Gastroesophageal sphincter (tissue), 4 donors: ENCODE measurements around the gene SF3A1. TPM values are rescaled to one million over a fixed set of nuclear protein-coding genes. Genes with fewer than 3 reads are reported as not detected.

ENCODE experiments used
- ATAC-seq: fragments of 150-250 bp; one replicate; pipeline ENCODE4 v1.9.1; 2016; ENCODE audit warnings: mild to moderate bottlenecking, moderate library complexity
- H3K27ac ChIP-seq, 4 donors: fragments of 200-600 bp; sonication (generic) in 3 of 4; 1 replicate in 3 of 4; 2 replicates in 1 of 4; pipeline ENCODE4 v1.5.1; 2016 to 2019
- H3K27me3 ChIP-seq: fragments of 200-600 bp; sonication (generic); one replicate; pipeline ENCODE4 v1.5.1; 2019
- H3K36me3 ChIP-seq, 2 donors: fragments of 200-600 bp; sonication (generic); one replicate each; pipeline ENCODE4 v1.5.1; 2019; ENCODE audit warnings: control low read depth in 1 of 2
- H3K4me1 ChIP-seq, 3 donors: fragments of 200-600 bp; sonication (generic); 1 replicate in 2 of 3; 2 replicates in 1 of 3; pipeline ENCODE4 v1.5.1; 2016 to 2019; ENCODE audit warnings: control low read depth in 2 of 3
- H3K4me3 ChIP-seq, 2 donors: fragments of 200-600 bp; sonication (generic); one replicate each; pipeline ENCODE4 v1.5.1; 2019; ENCODE audit warnings: mild to moderate bottlenecking in 1 of 2, moderate library complexity in 1 of 2
- H3K9me3 ChIP-seq, 3 donors: fragments of 200-600 bp; sonication (generic); one replicate each; pipeline ENCODE4 v1.5.1; 2017 to 2019; ENCODE audit warnings: control low read depth in 2 of 3
- EP300 ChIP-seq: sonication (generic); formaldehyde crosslinking; IDR thresholded peaks from one replicate; pipeline ENCODE4 v1.6.1; 2017; ENCODE audit warnings: antibody characterized with exemption, mild to moderate bottlenecking
- POLR2A ChIP-seq, 2 donors: fragments of 450-650 bp; IDR thresholded peaks; one replicate each; pipeline ENCODE4 v1.6.1; 2017; ENCODE audit warnings: antibody characterized with exemption in 2 of 2, mild to moderate bottlenecking in 2 of 2, moderate library complexity in 1 of 2
- POLR2AphosphoS5 ChIP-seq: sonication (generic); formaldehyde crosslinking; IDR thresholded peaks from one replicate; pipeline ENCODE4 v1.6.1; 2017; ENCODE audit warnings: antibody characterized with exemption
- WGBS, 2 donors: methylation state at CpG; one replicate each; pipeline ENCODE4 v1.1.5; 2018; ENCODE audit warnings: low coverage in 1 of 2; 5-methylcytosine and 5-hydroxymethylcytosine counted together
- total RNA-seq, 4 donors: library from RNA; depleted of rRNA; stranded (reverse); fragments of >200 nt; gene quantifications; one replicate each; pipeline ENCODE4 v1.1.0, GENCODE V29; 2016
- TF ChIP-seq, protein P1 (sequence below), 4 experiments: fragments of 200-600 bp in 2 of 4; fragments of 450-650 bp in 2 of 4; sonication (generic) in 1 of 4; IDR thresholded peaks; one replicate each; pipeline ENCODE4 v1.5.1; 2017 to 2019; ENCODE audit warnings: antibody characterized with exemption in 4 of 4, mild to moderate bottlenecking in 2 of 4, moderate library complexity in 2 of 4

The SF3A1 gene
- total RNA-seq, 4 donors from 2014 or later, result 46.1 to 80.8 (median 63.7) TPM

GRCh38 chr22:30371321-30371720, 14.6 kb upstream of the SF3A1 start:
- no peak overlapping the region for H3K4me3 ChIP-seq
- H3K36me3 ChIP-seq, result peaks cover 0 to 11% of the 10 kb centered on the region in 2 donors
- TF ChIP-seq POLR2A (IDR thresholded peaks at IDR 0.05) (no peak), EP300 (no peak), POLR2AphosphoS5 (no peak)
- TF ChIP-seq, protein P1, sequence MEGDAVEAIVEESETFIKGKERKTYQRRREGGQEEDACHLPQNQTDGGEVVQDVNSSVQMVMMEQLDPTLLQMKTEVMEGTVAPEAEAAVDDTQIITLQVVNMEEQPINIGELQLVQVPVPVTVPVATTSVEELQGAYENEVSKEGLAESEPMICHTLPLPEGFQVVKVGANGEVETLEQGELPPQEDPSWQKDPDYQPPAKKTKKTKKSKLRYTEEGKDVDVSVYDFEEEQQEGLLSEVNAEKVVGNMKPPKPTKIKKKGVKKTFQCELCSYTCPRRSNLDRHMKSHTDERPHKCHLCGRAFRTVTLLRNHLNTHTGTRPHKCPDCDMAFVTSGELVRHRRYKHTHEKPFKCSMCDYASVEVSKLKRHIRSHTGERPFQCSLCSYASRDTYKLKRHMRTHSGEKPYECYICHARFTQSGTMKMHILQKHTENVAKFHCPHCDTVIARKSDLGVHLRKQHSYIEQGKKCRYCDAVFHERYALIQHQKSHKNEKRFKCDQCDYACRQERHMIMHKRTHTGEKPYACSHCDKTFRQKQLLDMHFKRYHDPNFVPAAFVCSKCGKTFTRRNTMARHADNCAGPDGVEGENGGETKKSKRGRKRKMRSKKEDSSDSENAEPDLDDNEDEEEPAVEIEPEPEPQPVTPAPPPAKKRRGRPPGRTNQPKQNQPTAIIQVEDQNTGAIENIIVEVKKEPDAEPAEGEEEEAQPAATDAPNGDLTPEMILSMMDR (IDR thresholded peaks at IDR 0.05), result no peak
- H3K27ac ChIP-seq, result no peak overlapping the region
- ATAC-seq, result no peak
- no peaks in the 10 kb centered on the region for H3K27me3 ChIP-seq
- H3K9me3 ChIP-seq, result no peaks in the 10 kb centered on the region
- no CpG with 5 or more reads among the region's 9 CpGs for WGBS, 2 donors
- no peaks in the 10 kb centered on the region for H3K4me1 ChIP-seq

DNA sequence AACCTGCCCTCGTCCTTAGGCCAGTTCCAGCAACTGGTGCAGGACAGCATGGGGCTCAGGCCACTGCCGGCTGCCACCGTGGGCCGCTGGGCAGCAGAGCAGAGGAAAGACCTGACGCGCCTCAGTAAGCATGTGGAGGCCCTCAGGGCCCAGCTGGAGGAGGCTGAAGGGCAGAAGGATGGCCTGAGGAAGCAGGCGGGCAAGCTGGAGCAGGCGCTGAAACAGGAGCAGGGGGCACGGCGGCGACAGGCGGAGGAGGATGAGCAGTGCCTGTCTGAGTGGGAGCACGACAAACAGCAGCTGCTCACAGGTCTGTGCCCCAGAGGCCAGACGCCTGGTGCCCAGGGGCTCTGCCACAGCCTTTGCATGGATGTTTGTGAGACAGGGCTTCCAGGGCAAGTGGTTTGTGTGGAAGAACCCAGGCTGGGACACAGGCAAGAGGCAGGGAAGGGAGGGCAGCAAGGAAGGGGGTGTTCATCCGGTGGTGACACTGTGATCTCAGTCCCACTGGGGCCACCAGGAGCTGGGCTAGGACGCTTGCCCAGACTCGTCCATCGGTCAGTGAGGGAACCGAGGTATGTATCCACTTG, 14.0 kb upstream of the SF3A1 start:
- TF ChIP-seq POLR2AphosphoS5 (no peak), EP300 (no peak), POLR2A (IDR thresholded peaks at IDR 0.05) (no peak)
- TF ChIP-seq, protein P1 (IDR thresholded peaks at IDR 0.05), result no peak
- ATAC-seq, result no peak
- no peak overlapping the region for H3K27ac ChIP-seq
- no peaks in the 10 kb centered on the region for H3K27me3 ChIP-seq
- H3K36me3 ChIP-seq, result peaks cover 0 to 15% of the 10 kb centered on the region in 2 donors
- WGBS, 2 donors, result 96% methylated on average over 5 of the region's 19 CpGs; no CpG with 5 or more reads in 1 of the 2 donors
- H3K9me3 ChIP-seq, result no peaks in the 10 kb centered on the region
- no peaks in the 10 kb centered on the region for H3K4me1 ChIP-seq
- H3K4me3 ChIP-seq, result no peak overlapping the region

- Histone ChIP-seq H3K9me3 (no peaks in the 10 kb centered on the region), H3K27me3 (no peaks in the 10 kb centered on the region), H3K27ac (no peak overlapping the region), H3K4me3 (no peak overlapping the region), H3K36me3 (peaks cover 0 to 10% of the 10 kb centered on the region in 2 donors), H3K4me1 (no peaks in the 10 kb centered on the region)
- TF ChIP-seq POLR2A (IDR thresholded peaks at IDR 0.05) (no peak), POLR2AphosphoS5 (no peak), EP300 (no peak)
- TF ChIP-seq, protein P1 (IDR thresholded peaks at IDR 0.05), result no peak
- WGBS, 2 donors, result no CpG with 5 or more reads among the region's 9 CpGs
- no peak for ATAC-seq
Measured at GRCh38 chr22:30368420-30368819, 11.7 kb upstream of the SF3A1 start.

DNA sequence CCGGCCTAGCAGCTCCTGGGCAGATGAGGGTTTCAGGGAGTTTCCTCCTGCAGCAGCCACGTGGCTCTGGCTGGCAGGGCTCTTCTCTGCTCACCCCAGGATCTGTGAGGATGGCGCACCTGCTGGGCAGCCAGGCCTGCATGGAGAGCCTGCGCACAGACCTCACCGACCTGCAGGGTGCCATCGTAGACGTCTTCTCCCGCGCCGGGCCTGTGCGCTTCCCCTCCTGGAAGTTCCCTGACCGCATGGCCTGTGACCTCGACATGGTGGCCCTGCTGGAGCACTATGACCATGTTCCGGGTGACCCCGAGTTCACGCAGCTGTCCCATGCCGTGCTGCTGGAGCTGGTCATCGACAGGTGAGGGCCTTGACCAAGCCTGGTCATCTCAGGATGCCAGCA, 9.2 kb upstream of the SF3A1 start:
- WGBS, 2 donors, result 90% methylated on average over 9 of the region's 18 CpGs
- no peaks in the 10 kb centered on the region for H3K9me3 ChIP-seq
- no peaks in the 10 kb centered on the region for H3K4me1 ChIP-seq
- no peak overlapping the region for H3K27ac ChIP-seq
- TF ChIP-seq POLR2AphosphoS5 (no peak), EP300 (no peak), POLR2A (IDR thresholded peaks at IDR 0.05) (no peak)
- TF ChIP-seq, protein P1 (IDR thresholded peaks at IDR 0.05), result no peak
- no peaks in the 10 kb centered on the region for H3K27me3 ChIP-seq
- H3K36me3 ChIP-seq, result peaks cover 0 to 16% of the 10 kb centered on the region in 2 donors
- no peak overlapping the region for H3K4me3 ChIP-seq
- no peak for ATAC-seq

- no peak overlapping the region for H3K27ac ChIP-seq
- no peaks in the 10 kb centered on the region for H3K9me3 ChIP-seq
- peaks cover 0 to 16% of the 10 kb centered on the region in 2 donors for H3K36me3 ChIP-seq
- no peak overlapping the region for H3K4me3 ChIP-seq
- TF ChIP-seq EP300 (no peak), POLR2AphosphoS5 (no peak), POLR2A (IDR thresholded peaks at IDR 0.05) (no peak)
- TF ChIP-seq, protein P1 (IDR thresholded peaks at IDR 0.05), result no peak
- 43 to 79% methylated on average over 4 to 5 of the region's 7 CpGs for WGBS, 2 donors
- peaks cover 0 to 3% (median 0%) of the 10 kb centered on the region in 3 donors for H3K4me1 ChIP-seq
- ATAC-seq, result no peak
- no peaks in the 10 kb centered on the region for H3K27me3 ChIP-seq
Measured at GRCh38 chr22:30362651-30363281, 6.1 kb upstream of the SF3A1 start.
